HG02885 (cell line): ENCODE results near the gene WFIKKN2.

Source experiments
- ATAC-seq: cut with Tn5 transposase; IDR thresholded peaks from one replicate; pipeline ENCODE4 v1.9.1; 2021; ENCODE audit warnings: mild to moderate bottlenecking; ENCODE audit not compliant: unreplicated experiment, poor library complexity

The WFIKKN2 gene

DNA sequence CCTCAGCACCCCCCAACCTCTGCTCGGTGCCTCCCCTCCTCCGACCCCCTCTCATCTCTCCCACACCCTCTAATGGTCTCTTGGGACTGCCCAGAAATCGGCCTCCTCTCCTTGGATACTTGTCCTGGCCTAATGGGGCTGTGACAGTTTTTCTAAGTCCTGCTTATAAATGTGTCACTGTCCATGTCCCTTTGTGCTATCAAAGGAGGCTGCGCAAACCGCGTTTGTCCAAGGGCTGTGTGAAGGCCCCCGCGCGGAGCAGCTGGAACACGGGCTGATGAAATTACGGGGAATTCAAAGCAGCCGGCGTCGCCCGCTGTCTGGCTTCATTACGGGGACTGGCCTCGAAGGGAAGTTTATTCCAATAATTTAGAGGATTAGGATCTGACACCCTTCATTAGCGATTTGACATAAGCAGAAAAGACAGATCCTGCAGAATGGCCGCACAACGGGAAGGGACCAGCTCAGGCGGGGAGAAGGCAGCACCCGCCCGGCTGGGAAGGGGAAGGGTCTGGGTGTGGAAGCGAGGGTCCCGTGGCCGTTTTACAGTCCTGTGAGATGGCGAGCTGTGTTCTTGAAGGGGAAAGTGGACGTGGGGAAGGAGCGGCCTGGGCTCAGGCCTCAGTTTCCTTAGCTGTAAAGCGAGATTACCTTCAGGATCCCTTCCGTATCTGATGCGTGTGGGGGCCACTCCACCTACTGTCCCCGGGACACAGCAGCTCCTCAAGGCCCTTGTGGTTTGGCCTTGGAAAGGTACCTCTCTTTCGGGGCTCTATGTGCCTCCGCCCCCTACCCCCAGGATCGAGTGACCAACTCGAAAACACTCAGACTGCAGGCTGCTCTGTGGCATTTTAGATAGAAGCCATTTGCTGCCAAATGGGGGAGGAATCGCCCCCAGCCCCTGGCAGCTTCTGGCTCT, 1.6 kb upstream of the WFIKKN2 start:
- no peak for ATAC-seq

DNA sequence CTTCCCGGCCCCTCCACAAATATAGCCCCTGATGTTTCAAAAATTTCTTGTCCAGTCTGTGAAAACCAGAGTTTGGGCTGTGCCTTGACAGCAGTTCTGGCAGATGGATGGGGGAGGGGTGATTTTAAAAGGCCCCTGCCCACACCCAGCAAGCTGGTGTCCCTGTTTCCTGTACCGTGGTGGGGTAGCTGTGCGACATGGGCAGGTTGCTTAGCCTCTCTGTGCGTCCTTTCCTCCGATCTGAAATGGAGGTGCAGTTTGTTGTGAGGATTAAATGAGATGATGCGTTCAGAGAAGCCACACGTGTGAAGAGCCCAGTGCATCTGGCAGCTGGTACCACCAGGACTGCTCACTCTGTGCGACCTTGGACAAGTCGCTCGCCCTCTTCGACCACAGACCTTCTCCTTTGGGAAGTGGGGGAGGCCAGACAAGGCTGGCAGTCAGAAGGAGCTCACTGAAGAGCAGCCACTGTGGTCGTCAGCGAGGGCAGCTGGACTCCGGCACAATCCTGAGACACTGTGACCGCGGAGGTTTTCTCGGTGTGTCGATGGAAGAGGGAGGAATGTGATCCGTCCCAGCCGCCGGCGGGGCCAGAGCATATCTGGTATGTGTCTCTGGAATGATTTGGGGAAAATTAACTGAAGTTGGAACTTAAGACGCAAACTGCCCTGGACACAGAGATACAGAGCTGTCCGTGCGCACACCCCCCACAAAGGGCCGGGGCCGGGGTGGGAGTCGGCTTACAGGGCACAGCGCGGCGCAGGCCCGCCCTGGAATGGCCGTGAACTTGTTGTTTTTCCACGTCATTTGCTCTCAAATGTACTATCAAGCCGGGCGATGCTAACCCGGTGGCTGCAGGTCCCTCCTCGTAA, 721 bp upstream of the WFIKKN2 start:
- no peak for ATAC-seq

DNA sequence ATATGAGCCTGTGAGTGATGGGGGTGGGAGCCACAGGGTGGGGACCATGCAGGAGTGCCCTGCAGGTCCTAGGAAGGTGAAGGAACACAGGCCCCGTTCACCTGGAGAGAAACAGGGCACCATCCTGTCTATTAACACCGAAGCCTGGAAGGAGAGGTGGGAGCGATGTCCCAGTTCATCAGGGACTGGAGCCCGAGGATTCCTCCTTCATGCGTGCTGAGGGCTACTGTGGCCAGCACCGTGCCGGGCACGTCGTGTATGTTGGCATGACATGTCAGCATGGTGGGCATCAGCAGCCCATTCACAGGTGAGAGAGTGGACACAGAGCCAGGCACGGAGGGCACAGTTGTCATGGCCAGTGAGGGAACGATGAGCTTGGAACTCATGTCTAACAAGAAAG, 1.4 kb downstream of the WFIKKN2 start:
- ATAC-seq: no peak

DNA sequence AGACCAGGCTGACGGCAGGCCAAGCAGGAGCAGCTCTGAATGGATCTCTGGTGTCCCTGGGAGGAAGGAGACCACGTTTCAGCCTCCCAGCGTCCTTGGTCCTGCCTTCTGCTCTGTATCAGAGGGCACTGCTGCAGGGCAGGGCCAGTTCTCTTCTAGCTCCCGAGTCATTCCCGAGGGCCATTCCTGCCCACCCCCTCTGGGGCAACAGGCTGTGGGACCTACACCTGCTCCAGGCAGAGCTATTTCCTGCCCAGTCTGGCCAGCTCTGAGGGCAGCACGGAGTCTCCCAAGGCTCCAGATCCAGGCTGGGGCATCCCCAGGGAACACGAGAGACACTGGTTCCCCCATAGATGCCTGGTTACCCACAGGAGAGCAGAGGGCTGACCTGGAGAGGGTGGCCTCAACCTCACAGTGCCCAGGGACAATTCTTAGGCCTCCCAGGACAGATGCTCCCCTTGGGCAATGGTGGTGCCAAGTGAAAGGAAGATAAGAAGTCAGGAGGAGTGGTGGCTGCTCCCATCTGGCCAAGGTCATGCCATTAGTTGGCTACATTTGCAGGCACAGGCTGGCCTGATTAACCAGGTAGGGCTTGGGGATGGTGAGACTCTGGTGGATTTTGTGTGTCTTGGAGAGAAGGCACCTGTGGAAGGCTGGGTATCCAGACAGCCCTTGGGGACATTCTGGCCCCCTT, 2.0 kb downstream of the WFIKKN2 start:
- no peak for ATAC-seq

DNA sequence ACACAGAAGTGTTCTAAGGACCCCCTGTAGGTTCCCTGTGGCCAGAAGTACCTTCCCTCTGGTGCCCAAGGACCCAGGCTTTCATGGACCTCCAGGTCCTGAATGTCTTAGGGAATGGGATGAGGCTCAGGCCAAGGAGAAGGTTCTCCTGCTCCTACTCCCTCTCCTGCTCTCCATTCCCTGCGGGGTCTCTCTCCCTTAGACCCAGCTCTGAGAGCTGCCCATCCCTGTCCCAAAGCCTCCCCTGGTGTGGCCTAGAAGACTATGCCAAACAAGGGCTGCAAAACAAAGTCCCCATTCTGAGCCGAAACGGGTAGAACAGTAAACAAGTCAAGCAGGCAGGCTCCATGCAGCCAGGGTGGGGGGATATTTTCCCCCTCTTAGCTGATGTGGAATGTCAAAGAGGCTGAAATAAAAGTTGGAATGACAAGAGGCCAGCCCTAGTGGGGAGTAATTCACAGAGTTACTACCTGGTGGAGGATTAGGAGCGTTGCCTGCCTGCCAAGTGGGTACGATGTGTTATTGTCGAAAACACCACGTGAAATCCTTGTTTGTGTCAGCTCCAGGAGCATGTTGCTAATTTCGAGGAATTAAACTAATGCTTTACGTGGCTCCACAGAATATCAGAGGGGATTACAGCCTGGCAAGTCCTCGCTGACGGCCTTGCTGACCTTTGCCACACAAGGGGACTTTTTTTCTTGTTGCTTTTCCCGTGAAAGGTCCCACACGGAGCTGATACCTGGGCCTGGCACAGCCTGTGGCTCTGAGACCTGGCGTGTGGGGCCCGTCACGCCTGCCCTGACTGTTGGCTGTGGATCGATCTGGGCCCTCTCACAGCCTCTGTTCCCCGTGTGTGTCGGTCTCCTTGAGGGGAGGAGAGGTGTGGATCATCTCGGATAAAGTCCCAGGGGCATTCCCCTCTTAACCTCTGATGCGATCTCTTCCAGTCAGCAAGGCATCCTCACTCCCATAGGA, 2.9 kb downstream of the WFIKKN2 start:
- ATAC-seq: no peak

DNA sequence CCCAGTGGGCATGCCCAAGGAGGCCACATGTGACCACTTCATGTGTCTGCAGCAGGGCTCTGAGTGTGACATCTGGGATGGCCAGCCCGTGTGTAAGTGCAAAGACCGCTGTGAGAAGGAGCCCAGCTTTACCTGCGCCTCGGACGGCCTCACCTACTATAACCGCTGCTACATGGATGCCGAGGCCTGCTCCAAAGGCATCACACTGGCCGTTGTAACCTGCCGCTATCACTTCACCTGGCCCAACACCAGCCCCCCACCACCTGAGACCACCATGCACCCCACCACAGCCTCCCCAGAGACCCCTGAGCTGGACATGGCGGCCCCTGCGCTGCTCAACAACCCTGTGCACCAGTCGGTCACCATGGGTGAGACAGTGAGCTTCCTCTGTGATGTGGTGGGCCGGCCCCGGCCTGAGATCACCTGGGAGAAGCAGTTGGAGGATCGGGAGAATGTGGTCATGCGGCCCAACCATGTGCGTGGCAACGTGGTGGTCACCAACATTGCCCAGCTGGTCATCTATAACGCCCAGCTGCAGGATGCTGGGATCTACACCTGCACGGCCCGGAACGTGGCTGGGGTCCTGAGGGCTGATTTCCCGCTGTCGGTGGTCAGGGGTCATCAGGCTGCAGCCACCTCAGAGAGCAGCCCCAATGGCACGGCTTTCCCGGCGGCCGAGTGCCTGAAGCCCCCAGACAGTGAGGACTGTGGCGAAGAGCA, 4.4 kb downstream of the WFIKKN2 start:
- no peak for ATAC-seq

DNA sequence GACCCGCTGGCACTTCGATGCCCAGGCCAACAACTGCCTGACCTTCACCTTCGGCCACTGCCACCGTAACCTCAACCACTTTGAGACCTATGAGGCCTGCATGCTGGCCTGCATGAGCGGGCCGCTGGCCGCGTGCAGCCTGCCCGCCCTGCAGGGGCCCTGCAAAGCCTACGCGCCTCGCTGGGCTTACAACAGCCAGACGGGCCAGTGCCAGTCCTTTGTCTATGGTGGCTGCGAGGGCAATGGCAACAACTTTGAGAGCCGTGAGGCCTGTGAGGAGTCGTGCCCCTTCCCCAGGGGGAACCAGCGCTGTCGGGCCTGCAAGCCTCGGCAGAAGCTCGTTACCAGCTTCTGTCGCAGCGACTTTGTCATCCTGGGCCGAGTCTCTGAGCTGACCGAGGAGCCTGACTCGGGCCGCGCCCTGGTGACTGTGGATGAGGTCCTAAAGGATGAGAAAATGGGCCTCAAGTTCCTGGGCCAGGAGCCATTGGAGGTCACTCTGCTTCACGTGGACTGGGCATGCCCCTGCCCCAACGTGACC, 5.0 kb downstream of the WFIKKN2 start:
- no peak for ATAC-seq

DNA sequence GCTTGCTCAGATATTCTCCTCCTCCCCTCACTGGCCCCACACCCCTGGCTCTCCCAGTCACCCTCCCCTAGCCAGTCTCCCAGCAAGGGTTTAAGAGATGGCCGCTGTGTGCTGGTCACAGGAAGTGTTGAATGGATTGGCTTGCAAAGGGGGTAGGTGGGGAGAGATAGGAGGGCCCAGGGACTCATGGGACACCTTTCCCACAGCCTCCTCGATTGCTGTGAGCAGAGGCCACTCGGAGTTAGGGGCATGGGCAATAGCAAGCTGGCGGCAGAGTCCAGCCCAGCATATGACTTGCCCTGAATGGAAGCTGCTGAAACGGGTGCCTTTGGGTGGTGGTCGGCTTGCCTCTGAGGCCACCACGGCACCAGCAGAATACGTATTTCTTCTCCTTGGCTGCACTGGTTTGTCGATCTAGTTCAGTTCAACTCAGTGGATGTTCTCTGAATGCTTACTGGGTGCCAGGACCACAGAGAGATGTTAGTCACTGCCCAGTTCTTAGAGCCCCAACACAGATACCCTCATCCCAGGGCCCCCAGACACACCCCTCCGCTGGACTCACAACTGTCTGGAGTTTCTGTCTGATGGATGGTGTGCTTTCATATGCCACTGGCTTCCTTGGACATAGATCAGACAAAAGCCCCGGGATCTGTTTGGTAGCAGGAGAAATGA, 6.0 kb downstream of the WFIKKN2 start:
- no peak for ATAC-seq

DNA sequence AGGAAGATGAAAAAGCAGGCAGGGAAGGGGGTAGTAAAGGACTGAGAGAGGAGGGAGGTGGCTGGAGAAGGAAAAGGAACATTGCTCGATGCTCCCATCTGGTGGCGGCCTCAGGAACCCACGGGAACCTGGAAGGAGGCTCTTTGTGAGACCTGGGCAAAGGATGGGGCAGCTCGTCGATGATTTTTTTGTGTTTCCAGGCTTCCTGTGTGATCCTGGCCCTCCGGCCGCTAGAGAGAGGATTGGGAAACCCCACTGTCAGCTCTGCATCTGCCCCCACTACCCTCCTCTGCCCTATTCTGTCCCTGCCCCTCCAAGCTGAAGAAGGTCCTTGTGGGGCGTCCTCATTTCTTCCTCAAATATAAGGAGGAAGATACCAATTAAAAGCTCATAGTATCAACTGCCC, 6.6 kb downstream of the WFIKKN2 start:
- no peak for ATAC-seq

DNA sequence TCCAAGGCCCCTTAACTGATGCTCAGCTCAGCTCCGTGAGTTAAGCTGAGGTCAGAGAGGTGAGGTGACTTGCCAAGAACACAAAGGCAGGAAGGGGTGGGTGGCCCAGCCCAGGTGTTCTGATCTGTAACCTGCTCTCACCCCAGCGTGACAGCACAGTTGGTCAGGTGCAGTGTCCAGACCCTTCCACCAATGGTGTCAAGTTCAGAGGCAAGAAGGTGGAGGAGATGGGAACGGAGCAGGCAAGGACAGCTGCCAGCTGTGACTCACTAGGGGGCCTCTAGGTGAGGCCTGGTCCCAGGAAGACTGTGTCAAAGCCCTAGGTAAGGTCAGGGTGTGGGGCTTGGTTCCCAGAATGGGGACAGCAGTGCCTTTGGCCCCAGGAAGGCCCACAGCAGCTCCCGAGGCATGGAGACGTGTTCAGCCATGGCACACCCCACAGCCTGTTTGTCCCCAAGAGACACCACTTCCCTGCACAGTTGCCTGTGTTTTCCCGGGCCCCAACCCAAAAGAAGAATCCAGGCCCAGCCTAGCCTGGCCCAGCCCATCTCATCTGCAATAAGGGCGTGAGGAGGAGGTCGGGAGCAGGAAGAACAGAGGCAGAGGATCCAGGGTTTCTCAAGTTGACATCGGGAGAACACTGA, 7.2 kb downstream of the WFIKKN2 start:
- ATAC-seq: no peak

DNA sequence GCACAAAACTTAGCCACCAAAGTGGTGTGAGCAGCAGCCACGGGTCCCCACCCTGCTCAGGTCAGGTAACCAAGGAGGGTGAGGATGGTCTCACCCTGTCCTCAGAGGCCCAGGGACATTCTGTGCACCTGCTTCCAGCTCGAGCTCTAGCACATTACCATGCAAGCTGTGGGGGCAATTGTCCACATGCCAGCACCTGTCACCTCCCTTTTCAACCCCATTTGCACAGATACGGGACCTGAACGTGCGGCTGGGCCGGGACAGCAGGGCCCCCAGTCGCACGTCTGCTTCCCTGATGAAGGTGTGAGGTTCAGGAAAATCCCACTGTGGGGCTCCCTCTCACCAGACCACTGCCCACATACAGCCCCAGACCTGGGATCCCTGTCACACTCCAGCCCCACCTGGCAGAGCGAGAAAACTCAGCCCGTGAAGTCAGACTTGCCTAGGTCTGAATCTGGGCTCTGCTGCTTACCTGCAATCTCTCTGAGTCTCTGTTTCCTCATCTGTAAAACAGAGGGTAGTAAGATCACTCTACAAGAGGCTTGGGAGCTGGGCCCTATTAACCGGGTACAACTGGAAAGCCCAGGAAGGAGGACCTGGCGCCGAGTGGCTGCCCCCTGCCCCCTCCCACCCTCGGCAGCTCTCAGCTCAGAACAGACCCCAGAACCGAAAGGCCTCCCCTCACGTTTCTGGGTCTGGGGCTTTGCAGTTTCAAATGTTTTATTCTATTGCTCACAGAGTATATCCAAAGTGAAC, 7.9 kb downstream of the WFIKKN2 start:
- no peak for ATAC-seq

DNA sequence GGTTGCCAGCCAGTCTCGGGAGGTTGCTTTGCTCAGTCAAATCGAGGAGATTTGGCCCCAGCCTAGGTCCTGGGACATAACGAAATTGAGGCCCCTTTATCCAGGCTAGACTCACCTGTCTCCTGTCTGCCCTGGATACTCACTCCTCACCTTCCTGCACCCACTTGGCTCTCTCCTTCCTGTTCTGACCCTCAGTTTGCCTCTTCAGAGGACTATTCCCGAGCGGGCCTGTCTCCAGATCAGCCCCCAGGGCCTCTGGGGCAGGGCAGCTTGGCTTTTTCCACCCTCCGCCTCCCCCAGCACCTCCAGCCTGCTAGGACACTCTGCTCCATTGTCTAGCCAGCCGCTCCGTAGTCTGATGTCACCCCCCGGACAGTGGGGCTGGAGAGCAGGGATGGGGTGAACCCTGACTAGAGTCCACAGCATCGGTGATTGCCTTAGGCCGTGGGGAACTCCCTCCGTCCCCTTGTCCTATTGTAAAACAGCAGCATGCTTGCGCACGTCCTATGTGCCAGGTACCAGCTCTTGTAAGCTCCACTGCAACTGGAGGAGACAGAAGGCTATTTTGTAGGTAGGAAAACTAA, 8.8 kb downstream of the WFIKKN2 start:
- no peak for ATAC-seq

DNA sequence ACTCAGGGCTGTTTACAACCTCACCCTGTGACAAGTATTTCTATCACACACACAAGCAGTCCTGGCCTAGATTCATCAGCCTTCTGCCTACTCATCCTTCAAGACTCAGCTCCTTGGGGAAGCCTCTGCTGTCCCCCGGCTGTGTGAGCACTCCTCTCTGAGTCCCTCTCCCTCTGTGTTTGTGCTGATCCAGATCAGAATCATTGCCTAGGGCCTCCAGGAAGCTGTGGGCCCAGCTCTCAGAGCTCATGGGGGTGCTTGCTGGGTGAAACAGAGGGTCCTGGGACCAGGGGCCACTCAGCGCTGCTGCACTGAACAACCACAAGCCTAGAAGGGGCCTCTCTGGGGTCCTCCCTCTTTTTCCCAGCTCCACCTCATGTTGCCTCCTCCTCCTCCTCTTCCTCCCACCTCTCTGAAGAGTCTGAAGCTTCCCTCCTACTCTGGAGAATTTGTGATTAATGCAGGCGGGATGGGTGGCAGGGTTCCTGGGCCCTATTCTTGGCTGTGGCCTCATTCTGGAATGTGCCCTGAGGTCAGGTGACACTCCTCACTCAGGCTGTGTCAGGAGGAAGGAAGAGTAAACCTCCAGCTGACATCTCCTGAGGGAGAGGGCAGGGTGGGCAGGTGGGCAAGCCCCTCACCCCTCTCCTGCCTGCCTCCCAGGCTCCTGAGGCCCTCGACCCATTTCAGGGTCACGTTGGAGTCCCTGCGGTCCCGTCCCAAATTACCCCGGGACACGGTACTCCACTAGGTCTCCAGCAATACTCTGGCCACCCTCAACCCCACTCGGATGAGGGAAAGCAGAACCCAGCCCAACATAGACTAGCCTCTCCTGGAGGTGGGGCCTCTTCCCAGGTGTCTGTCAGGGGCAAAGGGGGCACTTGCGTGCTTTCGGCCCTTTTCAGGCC, 10.1 kb downstream of the WFIKKN2 start:
- ATAC-seq: no peak

DNA sequence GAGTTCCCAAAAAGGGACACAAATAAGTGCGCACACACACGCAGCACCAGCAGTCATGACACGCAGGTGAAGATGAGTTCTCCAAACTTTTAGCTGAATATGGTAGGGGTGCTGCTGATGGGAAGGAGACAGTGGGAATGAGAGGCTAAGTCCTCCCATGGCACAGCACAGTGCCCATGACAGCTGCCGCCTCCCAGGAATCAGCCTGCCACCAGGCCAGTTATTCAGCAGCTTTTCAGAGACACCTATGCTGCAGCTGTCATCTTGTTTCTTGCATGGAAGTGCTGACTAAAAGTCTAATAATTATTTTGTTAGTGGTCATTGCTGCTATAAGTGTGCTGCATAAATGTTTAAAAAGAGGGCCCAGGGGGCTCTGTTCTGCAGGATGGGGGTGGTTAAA, 12.2 kb downstream of the WFIKKN2 start:
- no peak for ATAC-seq

DNA sequence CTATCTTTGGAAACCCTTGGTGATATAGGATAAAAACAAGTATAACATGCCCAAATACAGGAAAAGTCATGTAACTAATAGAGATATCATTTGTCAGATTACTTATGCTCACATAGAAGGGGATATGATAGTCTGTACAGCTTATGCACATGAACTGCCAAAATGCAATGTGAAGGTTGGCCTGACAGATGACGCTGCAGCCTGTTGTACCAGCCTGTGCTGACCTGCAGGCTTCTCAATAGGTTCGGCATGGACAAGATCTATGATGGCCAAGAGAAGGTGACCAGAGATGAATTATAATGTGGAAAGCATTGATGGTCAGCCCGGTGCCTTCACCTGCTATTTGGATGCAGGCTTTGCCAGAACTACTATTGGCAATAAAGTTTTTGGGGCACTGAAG, 12.7 kb downstream of the WFIKKN2 start:
- no peak for ATAC-seq

DNA sequence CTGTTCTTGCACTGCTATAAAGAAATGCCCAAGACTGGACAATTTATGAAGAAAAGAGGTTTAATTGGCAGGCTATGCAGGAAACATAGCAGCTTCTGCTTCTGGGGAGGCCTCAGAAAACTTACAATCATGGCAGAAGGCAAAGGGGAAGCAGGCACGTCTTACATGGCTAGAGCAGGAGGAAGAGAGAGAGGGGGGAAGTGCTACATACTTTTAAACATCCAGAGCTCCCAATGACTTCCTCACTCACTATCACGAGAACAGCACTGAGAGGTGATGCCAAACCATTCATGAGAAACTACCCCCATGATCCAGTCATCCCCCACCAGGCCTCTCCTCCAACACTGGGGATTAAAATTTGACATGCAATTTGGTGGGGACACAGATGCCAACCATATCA, 13.3 kb downstream of the WFIKKN2 start:
- no peak for ATAC-seq
